ENCODE data around the gene MPDU1.
"Not testable (repeated sequence)": the region's sequence is repeated elsewhere in the genome, so short reads cannot be mapped to it uniquely, and the experiment has no call there.

MPDU1 gene

GRCh38 chr17:7582396-7583252, 1.0 kb upstream of the MPDU1 start:
- no peak for DNase-seq

- no peak for DNase-seq
These were observed 3.2 kb downstream of the MPDU1 start for GRCh38 chr17:7586673-7587419.

GRCh38 chr17:7587420-7588151, 3.9 kb downstream of the MPDU1 start:
- DNase-seq = no peak

GRCh38 chr17:7588553-7589203, 5.0 kb downstream of the MPDU1 start:
- no peak for DNase-seq

GRCh38 chr17:7589204-7589868, 5.7 kb downstream of the MPDU1 start:
- DNase-seq = peak; percentile 28

GRCh38 chr17:7589891-7590691, 6.4 kb downstream of the MPDU1 start, which contains the start of gene SOX15:
Gene SOX15 (minus strand): TSS chr17:7590094. CDS start chr17:7589676, 418 bp downstream.
- DNase-seq = no peak

- DNase-seq = no peak
These were observed 7.1 kb downstream of the MPDU1 start for GRCh38 chr17:7590743-7591142.

- no peak for DNase-seq
These were observed 7.9 kb downstream of the MPDU1 start for GRCh38 chr17:7591596-7591995.

- no peak for DNase-seq
These were observed 8.9 kb downstream of the MPDU1 start for GRCh38 chr17:7592422-7593021.

- DNase-seq = no peak
These were observed 9.6 kb downstream of the MPDU1 start for GRCh38 chr17:7593296-7593695.

GRCh38 chr17:7597561-7597960, 13.9 kb downstream of the MPDU1 start:
- not testable (repeated sequence) for DNase-seq

GRCh38 chr17:7606280-7606679, 22.6 kb downstream of the MPDU1 start:
- no peak for DNase-seq

- no peak for DNase-seq
These were observed 27.0 kb downstream of the MPDU1 start for GRCh38 chr17:7610641-7611040.

GRCh38 chr17:7611635-7612293, 28.1 kb downstream of the MPDU1 start:
- no peak for DNase-seq

GRCh38 chr17:7612294-7612640, 28.6 kb downstream of the MPDU1 start:
- DNase-seq = no peak

- DNase-seq = no peak
These were observed 30.2 kb downstream of the MPDU1 start for GRCh38 chr17:7613769-7614424.

GRCh38 chr17:7614425-7615264, 31.0 kb downstream of the MPDU1 start, which contains the start of gene FXR2:
Gene FXR2 (minus strand): TSS chr17:7614897. CDS start chr17:7614532, 365 bp downstream.
- DNase-seq = peak; percentile 99

- DNase-seq = no peak
These were observed 31.7 kb downstream of the MPDU1 start for GRCh38 chr17:7615265-7615747.

- DNase-seq = no peak
These were observed 35.0 kb downstream of the MPDU1 start for GRCh38 chr17:7618608-7619007.

Data from NCI-H526 treated with DMSO at 0.1 percent for 48 hours (cell line).